K562 (cell line): ENCODE measurements around the gene TMEM222. TPM values are rescaled to one million over a fixed set of nuclear protein-coding genes. Genes with fewer than 3 reads are reported as not detected.

Experiments used
- ARNT ChIP-seq, 2 experiments: fragments of 450-650 bp; IDR thresholded peaks; 2 replicates each; pipeline ENCODE4 v1.6.1; 2016; ENCODE audit warnings: mild to moderate bottlenecking in 1 of 2
- E2F6 ChIP-seq, 2 experiments: IDR thresholded peaks; 2 replicates each; pipeline ENCODE4 v1.6.1; 2011; ENCODE audit warnings: borderline replicate concordance in 1 of 2, control low read depth in 1 of 2, low read depth in 1 of 2, low read length in 1 of 2, mild to moderate bottlenecking in 1 of 2, mixed read lengths in 1 of 2, moderate library complexity in 1 of 2; ENCODE audit not compliant: insufficient read depth in 1 of 2, insufficient read length in 1 of 2, poor library complexity in 1 of 2, severe bottlenecking in 1 of 2; ENCODE audit errors: extremely low read depth in 1 of 2
- GABPB1 ChIP-seq: sonication (generic); formaldehyde crosslinking; IDR thresholded peaks from 2 replicates; pipeline ENCODE4 v1.8.0; 2022; ENCODE audit warnings: mild to moderate bottlenecking, missing genetic modification reagents
- IRF2 ChIP-seq: sonication (generic); formaldehyde crosslinking; IDR thresholded peaks from 2 replicates; pipeline ENCODE4 v1.8.1; 2022; ENCODE audit warnings: mild to moderate bottlenecking, missing genetic modification reagents
- IRF9 ChIP-seq: fragments of 450-650 bp; IDR thresholded peaks from 2 replicates; pipeline ENCODE4 v1.6.1; 2016; ENCODE audit warnings: missing biosample characterization, missing genetic modification characterization
- NFIX ChIP-seq: fragments of 250-450 bp; sonication (Bioruptor Pico); IDR thresholded peaks from 2 replicates; pipeline ENCODE4 v1.4.0; 2020; ENCODE audit warnings: low read depth, mild to moderate bottlenecking, moderate library complexity
- SMC3 ChIP-seq: conservative IDR thresholded peaks from 2 replicates; pipeline ENCODE4 v1.6.1; 2011; ENCODE audit warnings: low read depth, low read length, improper control_type of control experiment; ENCODE audit not compliant: insufficient read depth
- ZBTB34 ChIP-seq: fragments of 250-450 bp; sonication (Bioruptor Pico); IDR thresholded peaks from 2 replicates; pipeline ENCODE4 v1.8.0; 2021; ENCODE audit warnings: mild to moderate bottlenecking, moderate library complexity
- ZBTB40 ChIP-seq, 2 experiments: fragments of 450-650 bp in 1 of 2; sonication (generic) in 1 of 2; formaldehyde crosslinking in 1 of 2; IDR thresholded peaks; 2 replicates each; pipeline versions ENCODE4 v1.7.1 to v1.9.0; 2016 to 2022; ENCODE audit warnings: inconsistent platforms in 1 of 2, mild to moderate bottlenecking in 1 of 2, missing genetic modification reagents in 1 of 2
- polyA plus RNA-seq, 8 experiments: library from polyadenylated mRNA; depleted of rRNA in 4 of 8; stranded (reverse) in 5 of 8; unstranded in 3 of 8; fragments of >200 nt; fragmentation: Nextera tagmentation in 2 of 8; fragmentation: Illumina TruSeq in 1 of 8; extraction: Ambion mirVana in 2 of 8; extraction: Trizol in 1 of 8; gene quantifications; 2 replicates each; pipeline versions ENCODE4 v1.2.1 to v1.2.3, GENCODE V29; 2011 to 2014; ENCODE audit warnings: inconsistent platforms in 1 of 8, missing spikeins in 1 of 8
- total RNA-seq, 7 experiments: library from RNA; depleted of rRNA in 6 of 7; stranded (reverse); fragments of >200 nt in 6 of 7; fragmentation: Illumina TruSeq in 2 of 7; extraction: Trizol in 2 of 7; gene quantifications; 2 replicates each; pipeline versions ENCODE4 v1.2.1 to v1.2.3, GENCODE V29; 2011 to 2021; ENCODE audit warnings: low replicate concordance in 1 of 7

TMEM222 gene
- total and polyA plus RNA-seq, 9 of the 15 experiments (the other 6 are each of a cell fraction or from before 2014, with no cell fraction given) = 6.9 to 48.0 (median 32.8) TPM

- TF ChIP-seq ZBTB40 (IDR thresholded peaks at IDR 0.05) = no peak
- TF ChIP-seq ZBTB40 (CRISPR knock-in tag; IDR thresholded peaks at IDR 0.05) = no peak
- TF ChIP-seq IRF2 = no peak
- no peak for TF ChIP-seq GABPB1 (CRISPR knock-in tag)
- TF ChIP-seq ZBTB34 = no peak
- TF ChIP-seq SMC3 = no peak
- TF ChIP-seq E2F6 (IDR thresholded peaks at IDR 0.05; ENCODE audit: borderline replicate concordance in 1 of 2, extremely low read depth in 1 of 2, insufficient read depth in 1 of 2, insufficient read length in 1 of 2, low read depth in 1 of 2, low read length in 1 of 2, poor library complexity in 1 of 2, severe bottlenecking in 1 of 2) = peak in 1 of 2 experiments; percentile 43
- no peak for TF ChIP-seq NFIX
- no peak for TF ChIP-seq IRF9 (tag)
- TF ChIP-seq ARNT (IDR thresholded peaks at IDR 0.05) = no peak
Measured at GRCh38 chr1:27365372-27366112, 43.6 kb downstream of the TMEM222 start (continued).
